Measurements from ENCODE around the gene ZNF701.
"Not testable (repeated sequence)": the region's sequence is repeated elsewhere in the genome, so short reads cannot be mapped to it uniquely, and the experiment has no call there.

DNA sequence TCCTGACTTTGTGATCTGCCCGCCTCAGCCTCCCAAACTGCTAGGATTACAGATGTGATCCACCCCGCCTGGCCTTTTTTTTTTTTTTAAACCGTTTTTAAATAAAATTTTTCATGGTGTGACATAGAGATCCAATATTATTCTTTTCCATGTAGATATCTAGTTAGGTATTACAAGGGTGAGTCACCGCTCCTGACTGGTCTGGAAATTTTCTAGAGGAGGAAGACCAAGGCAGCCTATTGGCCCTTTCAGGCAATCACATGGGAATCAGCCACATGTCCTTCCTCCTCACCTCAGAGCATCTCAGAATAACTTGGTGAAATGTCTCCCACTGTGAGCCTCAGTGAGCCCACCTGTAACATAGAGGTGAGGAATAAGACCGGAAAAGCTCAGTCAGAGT, 28.9 kb upstream of the ZNF701 start:
- TF ChIP-seq, protein P1, sequence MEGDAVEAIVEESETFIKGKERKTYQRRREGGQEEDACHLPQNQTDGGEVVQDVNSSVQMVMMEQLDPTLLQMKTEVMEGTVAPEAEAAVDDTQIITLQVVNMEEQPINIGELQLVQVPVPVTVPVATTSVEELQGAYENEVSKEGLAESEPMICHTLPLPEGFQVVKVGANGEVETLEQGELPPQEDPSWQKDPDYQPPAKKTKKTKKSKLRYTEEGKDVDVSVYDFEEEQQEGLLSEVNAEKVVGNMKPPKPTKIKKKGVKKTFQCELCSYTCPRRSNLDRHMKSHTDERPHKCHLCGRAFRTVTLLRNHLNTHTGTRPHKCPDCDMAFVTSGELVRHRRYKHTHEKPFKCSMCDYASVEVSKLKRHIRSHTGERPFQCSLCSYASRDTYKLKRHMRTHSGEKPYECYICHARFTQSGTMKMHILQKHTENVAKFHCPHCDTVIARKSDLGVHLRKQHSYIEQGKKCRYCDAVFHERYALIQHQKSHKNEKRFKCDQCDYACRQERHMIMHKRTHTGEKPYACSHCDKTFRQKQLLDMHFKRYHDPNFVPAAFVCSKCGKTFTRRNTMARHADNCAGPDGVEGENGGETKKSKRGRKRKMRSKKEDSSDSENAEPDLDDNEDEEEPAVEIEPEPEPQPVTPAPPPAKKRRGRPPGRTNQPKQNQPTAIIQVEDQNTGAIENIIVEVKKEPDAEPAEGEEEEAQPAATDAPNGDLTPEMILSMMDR (IDR thresholded peaks at IDR 0.05; ENCODE audit: insufficient read depth, low read length): not testable (repeated sequence)
- TF ChIP-seq SPI1 (IDR thresholded peaks at IDR 0.05; ENCODE audit: borderline replicate concordance, low read depth); GABPA (IDR thresholded peaks at IDR 0.05; ENCODE audit: low read depth): not testable (repeated sequence)
- TF ChIP-seq, protein P2, sequence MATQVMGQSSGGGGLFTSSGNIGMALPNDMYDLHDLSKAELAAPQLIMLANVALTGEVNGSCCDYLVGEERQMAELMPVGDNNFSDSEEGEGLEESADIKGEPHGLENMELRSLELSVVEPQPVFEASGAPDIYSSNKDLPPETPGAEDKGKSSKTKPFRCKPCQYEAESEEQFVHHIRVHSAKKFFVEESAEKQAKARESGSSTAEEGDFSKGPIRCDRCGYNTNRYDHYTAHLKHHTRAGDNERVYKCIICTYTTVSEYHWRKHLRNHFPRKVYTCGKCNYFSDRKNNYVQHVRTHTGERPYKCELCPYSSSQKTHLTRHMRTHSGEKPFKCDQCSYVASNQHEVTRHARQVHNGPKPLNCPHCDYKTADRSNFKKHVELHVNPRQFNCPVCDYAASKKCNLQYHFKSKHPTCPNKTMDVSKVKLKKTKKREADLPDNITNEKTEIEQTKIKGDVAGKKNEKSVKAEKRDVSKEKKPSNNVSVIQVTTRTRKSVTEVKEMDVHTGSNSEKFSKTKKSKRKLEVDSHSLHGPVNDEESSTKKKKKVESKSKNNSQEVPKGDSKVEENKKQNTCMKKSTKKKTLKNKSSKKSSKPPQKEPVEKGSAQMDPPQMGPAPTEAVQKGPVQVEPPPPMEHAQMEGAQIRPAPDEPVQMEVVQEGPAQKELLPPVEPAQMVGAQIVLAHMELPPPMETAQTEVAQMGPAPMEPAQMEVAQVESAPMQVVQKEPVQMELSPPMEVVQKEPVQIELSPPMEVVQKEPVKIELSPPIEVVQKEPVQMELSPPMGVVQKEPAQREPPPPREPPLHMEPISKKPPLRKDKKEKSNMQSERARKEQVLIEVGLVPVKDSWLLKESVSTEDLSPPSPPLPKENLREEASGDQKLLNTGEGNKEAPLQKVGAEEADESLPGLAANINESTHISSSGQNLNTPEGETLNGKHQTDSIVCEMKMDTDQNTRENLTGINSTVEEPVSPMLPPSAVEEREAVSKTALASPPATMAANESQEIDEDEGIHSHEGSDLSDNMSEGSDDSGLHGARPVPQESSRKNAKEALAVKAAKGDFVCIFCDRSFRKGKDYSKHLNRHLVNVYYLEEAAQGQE (IDR thresholded peaks at IDR 0.05; ENCODE audit: insufficient replicate concordance, low read depth): not testable (repeated sequence)
